GM21447 (cell line): ENCODE results near the gene KRTAP4-6.
"Not testable (repeated sequence)": the region's sequence is repeated elsewhere in the genome, so short reads cannot be mapped to it uniquely, and the experiment has no call there.

Experiments
- ATAC-seq: cut with Tn5 transposase; IDR thresholded peaks from one replicate; pipeline ENCODE4 v1.9.1; 2021; ENCODE audit not compliant: unreplicated experiment

Gene KRTAP4-6

DNA sequence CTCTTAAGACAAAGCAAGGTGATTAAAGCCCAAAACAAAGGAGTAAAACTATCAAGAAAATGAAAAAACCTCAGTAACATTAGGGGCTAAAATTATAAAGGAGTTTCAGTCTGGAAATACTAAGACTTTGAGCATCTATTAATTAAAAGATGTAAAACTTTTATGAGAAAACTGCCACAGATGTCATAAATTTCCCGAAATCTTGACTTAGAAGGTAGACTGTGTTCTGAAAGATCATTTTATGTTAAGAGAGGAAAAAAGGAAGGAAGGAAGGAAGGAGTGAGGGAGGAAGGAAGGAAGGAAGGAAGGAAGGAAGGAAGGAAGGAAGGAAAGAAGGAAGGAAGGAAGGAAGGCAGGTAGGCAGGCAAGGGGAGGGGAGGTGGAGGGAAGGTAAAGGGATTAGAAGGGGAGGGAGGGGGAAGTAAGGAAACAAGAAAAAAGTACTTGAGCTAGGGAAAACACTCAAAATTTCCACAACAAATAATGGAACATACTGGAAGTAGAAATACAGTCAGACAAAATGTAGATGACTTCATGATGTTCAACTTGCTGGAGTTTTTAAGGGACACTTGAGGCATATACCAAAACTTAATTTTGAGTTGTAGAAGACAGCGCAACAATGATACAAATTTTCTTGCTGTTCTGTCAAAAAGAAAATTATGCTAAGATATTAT lies 7.3 kb upstream of the KRTAP4-6 start:
- no peak for ATAC-seq

DNA sequence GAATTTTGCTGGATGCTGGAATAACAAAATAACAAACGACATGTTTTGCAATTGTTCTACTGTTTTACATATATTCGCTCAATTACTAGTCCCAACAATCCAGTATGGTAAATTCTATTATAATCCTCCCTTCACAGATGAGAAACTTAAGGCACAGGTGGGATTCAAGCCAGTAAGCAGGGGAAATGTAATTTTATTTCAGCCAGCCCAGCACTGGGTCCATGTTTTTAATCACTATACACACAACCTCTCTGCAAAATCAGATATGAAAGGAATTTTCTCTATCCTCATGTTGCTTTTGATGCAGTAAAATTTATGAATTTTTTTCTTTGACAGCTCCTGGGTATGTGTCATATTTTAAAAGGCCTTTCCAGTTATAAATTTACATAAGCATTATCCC lies 4.9 kb upstream of the KRTAP4-6 start:
- no peak for ATAC-seq

DNA sequence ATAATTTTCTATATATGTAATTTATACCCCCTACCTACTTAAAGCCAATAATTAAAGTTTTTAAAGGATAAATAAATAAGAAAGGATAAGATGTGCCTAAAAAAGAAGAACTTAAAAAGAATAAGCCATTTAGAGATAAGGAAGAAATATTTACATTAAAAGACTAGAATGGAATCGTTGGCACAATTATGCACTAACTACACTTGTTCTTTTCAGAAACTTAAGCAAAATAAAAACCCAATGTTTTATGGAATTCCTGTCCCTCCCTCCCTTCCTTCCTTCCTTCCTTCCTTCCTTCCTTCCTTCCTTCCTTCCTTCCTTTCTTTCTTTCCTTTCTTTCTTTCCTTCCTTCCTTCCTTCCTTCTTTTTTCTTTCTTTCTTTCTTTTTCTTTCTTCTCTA lies 4.5 kb upstream of the KRTAP4-6 start:
- ATAC-seq: no peak

DNA sequence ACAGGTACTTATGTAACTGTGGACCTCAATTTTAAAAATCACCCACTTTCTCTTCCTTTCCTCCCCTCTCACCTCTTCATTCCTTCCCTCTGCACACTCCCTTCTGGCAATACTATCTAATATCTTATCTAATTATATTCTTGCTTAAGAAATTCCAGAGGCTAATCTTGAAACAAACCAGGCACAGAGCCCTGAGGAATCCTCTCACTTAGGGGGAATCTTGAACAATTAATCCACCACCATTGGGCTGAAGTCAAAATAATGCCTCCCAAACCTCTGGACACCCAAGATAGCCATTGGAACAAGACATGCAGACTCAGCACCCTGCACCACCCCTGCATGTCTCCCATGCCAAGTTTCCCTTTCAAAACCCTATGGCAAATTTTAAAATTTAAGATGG lies 1.0 kb upstream of the KRTAP4-6 start:
- no peak for ATAC-seq

DNA sequence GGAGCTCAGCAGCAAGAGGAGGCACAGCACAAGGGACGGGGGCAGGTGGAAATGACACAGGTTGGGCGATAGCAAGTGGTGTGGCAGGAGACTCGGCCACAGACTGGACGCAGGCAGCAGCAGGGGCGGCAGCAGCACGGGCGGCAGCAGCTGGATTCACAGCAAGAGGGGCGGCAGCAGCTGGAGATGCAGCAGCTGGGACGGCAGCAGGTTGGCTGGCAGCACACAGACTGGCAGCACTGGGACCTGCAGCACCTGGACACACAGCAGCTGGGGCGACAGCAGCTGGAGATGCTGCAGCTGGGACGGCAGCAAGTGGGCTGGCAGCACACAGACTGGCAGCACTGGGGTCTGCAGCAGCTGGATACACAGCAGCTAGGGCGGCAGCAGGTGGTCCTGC lies 479 bp downstream of the KRTAP4-6 start:
- not testable (repeated sequence) for ATAC-seq

DNA sequence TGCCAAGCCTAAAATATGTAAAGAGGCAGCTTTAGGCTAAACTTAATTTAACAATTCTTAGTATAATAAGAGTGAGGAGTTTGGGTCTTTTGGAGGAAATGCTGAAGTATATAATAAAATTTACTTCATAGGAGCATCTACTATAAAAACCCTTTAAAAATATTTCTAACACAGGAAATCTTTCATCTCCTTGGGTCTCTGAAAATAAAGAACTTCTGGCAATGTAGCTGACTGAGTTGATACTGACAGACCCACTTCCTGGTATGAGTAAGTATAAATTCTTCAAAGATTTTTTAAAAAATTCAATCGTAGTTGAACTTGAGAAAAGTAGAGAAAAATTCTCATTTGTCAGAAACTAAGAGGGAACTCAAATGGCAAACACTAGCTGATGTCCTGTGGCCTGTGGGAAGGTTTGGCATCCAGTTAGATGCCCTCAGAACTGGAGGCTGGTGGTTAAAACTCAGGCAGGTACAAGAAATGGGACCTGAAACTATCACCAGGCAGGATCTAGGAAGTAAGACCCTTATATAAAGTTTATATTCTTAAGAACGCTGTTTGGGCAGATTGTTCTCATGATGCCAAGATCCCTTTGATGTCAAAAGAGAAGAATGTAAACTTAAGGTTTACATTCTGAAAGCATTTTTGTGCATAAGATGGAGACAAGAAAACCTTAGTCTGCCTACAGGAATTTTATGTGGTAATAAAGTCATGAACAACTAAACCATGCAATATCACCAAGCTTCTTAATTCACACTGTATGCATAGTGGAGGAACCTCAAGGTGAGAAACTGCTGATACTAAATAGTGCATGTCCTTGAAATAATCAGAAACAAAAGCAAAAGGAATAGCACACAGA lies 6.2 kb downstream of the KRTAP4-6 start:
- no peak for ATAC-seq

DNA sequence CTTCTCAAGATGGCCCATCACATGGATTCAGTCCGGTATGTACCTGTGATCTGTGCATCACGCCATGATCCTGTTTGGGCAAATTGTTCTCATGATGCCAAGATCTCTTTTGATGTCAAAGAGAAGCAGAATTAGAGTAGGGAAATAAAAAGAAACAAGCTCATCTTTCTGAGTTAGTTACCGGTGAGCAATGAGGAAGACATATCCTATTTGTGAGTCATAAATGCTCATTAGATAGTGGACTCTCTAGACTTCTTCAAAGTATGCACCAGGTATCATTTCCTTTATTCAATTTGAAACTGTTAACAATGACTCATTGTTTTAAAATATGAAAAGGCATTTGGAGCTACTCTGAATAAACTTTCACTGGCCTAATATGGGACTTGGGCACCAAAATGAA lies 8.4 kb downstream of the KRTAP4-6 start:
- no peak for ATAC-seq

DNA sequence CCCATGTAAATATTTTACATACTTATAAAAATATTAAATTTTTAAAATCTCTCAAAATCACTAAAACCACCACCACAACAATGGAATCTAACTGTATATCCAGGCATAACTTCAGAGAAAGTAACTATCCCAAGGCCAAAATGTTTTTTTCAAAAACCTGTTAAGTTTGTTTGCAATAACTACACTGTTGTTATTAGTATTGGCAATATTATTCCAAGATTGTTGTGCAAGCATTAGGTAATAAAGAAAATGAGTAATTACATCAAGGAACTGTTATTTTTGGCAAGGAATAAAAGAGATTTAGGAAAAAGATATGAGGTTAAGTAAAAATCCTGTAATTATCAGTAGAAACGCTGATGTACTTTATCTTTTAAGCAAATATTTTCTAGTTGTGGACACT lies 13.0 kb downstream of the KRTAP4-6 start:
- ATAC-seq: no peak

DNA sequence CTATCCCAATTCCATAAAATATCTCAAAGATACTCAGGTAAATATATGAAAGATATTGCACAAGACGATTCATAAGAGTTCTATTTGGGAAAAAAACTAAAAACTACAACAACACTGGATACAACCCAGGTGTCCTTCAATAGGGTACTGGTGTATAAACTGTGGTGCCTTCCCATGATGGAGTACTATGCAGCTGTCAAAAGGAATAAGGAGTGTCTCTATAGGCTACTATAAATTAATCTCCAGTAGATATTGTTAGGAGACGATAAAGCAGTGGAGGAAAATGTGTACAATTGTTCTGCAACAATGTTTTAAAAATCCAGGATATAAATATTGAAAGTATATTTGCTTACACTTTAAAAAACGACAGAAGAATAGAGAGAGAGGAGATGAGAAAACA lies 13.9 kb downstream of the KRTAP4-6 start:
- ATAC-seq: no peak

DNA sequence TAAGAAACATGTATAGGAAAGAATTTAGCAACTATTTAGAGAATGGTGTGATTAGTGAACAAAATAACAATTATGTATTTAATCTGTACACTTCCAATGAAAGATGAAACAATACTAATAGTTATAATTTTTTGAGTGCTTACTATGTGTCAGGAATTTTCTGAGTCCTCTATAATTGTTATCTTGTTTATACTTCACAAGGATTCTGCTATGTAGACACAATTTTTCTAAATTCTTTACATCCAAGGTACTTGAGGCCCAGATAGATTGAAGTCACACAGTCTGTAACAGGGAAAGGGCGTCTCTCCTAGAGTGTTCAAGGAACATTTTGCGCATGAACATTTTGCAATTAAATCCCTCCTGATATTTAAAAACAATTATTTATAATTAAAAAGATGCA lies 15.3 kb downstream of the KRTAP4-6 start:
- ATAC-seq: no peak

DNA sequence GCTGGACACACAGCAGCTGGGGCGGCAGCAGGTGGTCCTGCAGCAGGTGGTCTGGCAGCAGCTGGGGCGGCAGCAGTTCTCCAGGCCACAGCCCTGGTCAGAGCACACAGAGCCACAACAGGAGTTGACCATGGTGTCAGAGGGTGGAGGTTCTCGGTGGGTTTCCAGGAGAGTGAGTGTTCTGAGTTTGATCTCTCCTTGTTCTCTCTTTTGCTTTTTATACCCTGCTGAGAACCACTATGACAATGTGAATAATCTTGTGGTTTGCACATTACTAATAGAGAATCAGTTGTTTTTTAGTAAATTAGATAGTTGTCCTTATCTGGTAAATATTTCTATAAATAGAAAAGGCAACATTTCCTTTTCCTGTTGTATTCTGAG lies 16.4 kb downstream of the KRTAP4-6 start, which contains the start of gene KRTAP4-12:
TSS of gene KRTAP4-12 (minus strand) at position 192 of the 381 bp plus-strand sequence. CDS start at position 132, 60 bp downstream.
- ATAC-seq: not testable (repeated sequence)

DNA sequence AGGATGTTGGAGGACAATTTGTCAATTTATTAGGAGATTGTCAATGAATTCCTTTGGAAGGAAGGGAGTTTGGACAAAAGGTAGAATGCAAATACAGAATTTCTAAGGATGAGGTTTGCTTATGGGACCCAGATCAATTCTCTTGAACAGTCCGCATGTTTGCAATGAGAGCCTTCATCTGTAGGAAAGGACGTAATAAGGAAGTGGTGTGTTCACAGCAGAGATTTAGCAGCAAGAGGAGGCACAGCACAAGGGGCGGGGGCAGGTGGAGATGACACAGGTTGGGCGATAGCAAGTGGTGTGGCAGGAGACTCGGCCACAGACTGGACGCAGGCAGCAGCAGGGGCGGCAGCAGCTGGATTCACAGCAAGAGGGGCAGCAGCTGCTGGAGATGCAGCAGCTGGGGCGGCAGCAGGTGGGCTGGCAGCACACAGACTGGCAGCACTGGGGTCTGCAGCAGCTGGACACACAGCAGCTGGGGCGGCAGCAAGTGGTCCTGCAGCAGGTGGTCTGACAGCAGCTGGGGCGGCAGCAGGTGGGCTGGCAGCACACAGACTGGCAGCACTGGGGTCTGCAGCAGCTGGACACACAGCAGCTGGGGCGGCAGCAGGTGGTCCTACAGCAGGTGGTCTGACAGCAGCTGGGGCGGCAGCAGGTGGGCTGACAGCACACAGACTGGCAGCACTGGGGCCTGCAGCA lies 16.9 kb downstream of the KRTAP4-6 start:
- not testable (repeated sequence) for ATAC-seq

DNA sequence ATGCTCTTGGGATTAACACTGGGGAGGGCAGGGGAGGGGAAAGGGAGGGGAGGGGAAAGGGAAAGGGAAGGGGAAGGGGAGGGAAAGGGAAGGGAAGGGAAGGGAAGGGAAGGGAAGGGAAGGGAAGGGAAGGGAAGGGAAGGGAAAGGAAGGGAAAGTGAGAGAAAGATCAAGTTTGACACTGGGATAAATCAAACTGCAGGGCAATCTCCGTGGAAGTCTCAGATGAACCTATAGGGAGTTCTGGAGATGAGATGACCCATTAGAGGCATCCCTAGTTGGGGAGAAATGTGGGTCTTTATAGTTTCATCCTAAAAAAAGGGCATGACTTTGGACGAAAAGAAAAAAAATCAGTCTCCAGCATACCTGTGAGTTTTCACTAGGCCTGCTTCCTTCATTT lies 18.6 kb downstream of the KRTAP4-6 start:
- no peak for ATAC-seq

DNA sequence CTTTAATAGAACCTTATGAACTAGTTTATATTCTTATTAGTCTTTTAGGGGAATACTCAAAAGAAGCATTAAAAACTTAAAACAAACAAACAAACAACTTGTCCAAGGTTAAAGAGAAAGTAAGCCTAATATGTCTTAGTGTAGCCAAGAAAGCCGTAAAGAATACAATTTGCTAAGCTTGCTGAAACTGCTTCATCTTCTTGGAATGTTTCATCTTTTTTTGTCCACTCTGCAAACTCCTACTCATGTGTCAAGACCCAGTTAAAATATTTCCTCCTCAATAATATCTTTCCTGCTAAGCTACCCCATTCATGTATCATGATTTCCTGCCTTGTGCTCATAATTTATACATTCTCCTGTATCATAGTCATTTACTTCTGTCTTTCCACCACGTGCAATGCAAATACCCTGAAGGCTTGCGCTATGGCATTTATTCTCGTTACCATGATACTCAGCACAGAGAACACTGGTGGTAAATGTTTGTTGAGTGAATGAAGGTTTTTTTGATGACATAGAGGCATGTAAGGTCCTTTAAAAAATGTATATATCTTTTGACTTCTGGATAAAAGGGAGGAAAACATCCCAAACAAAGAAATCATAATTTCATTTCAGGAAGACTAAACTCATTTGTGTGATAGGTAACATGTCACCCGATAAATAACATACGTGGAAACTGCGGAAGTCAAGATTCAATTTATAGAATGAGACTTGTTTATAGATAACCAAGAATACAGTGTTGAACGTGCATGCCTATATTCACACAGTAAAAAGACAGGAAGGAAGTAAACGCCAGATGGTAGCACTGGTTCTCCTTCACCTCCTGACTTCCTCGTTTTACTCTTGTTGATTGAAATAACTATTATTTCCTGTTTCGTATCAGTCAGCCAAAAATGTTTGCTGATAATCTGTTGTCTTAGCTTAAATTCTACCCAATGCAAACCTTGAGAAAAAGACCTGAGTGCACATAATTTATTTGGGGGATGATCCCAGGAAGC lies 20.4 kb downstream of the KRTAP4-6 start:
- ATAC-seq: not testable (repeated sequence)

DNA sequence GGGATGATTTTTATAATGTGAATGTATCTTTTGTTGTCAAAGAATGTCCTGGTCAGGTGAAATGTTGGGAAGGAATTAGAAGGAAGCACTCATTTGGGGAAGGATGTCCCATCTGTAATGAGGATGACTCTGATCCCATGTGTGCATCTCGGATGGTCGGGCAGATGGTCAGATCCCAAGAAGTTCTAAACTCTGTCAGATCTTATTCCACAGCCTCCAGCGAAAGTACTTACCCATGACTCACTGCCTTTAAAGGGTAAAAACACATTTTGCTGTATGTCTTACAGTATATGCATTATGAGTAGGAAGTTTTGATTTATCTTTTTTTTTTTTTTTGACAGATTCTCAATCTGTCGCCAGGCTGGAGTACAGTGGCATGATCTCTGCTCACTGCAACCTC lies 21.6 kb downstream of the KRTAP4-6 start:
- ATAC-seq: no peak

DNA sequence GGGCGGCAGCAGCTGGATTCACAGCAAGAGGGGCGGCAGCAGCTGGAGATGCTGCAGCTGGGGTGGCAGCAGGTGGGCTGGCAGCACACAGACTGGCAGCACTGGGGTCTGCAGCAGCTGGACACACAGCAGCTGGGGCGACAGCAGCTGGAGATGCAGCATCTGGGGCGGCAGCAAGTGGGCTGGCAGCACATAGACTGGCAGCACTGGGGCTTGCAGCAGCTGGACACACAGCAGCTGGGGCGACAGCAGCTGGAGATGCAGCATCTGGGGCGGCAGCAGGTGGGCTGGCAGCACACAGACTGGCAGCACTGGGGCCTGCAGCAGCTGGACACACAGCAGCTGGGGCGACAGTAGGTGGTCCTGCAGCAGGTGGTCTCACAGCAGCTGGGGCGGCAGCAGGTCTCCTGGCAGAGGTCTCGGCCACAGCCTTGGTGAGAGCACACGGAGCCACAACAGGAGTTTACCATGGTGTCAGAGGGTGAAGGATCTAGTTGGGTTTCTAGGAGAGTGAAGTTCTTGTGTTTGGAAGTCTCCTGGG lies 22.4 kb downstream of the KRTAP4-6 start, which contains the start of gene KRTAP4-11:
TSS of gene KRTAP4-11 (minus strand) at position 528 of the 541 bp plus-strand sequence. CDS start at position 470, 58 bp downstream.
- not testable (repeated sequence) for ATAC-seq

DNA sequence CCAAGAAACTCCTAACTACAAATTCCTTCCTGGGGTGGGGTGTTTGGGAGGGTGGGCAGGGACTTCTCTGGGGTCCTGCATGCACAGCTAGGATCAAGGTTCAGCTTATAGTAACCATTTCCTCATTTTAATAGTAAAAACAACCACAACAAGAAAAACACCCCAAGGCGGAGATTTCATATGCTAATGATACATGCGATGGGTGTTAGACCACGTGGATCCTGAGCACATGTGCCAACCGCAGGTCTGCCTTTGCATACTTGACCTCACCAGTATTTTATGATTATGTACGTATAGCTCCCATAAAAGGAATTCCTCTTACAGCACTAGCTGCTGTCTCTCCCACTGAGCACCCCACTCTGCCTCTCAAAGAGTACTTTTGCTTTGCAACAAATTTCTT lies 24.0 kb downstream of the KRTAP4-6 start:
- no peak for ATAC-seq

DNA sequence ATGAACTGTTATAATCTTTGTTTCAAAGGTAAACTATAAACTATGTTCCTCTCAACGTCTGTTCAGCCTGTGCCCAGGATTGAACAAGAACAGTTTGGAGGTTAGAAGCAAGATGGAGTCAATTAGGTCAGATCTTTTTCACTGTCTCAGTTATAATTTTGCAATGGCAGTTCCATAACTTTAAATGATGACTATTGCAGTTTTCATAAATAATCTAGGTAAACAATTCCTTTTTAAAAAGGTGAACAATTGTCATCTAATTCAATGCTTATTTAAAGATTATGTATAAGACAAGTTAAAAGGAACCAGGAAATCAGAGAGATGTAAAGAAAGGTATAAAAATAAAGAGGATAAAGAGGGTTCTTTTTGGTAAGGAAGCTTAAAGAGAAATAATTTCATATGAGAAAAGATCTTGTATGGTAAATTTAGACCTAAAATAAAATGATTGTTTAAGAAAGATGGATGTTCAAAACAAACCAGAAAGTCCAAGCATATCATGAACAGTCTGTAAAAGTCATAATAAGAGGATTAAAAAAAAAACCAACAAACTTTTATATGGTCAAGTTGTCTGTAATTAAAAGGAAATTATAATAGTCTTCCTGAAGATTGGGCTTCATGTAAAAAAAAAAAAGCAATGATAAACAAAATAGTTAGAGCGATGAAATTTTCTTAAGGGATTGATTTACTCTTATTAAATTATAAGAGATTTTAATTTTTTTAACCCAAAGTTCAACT lies 29.0 kb downstream of the KRTAP4-6 start:
- ATAC-seq: no peak

DNA sequence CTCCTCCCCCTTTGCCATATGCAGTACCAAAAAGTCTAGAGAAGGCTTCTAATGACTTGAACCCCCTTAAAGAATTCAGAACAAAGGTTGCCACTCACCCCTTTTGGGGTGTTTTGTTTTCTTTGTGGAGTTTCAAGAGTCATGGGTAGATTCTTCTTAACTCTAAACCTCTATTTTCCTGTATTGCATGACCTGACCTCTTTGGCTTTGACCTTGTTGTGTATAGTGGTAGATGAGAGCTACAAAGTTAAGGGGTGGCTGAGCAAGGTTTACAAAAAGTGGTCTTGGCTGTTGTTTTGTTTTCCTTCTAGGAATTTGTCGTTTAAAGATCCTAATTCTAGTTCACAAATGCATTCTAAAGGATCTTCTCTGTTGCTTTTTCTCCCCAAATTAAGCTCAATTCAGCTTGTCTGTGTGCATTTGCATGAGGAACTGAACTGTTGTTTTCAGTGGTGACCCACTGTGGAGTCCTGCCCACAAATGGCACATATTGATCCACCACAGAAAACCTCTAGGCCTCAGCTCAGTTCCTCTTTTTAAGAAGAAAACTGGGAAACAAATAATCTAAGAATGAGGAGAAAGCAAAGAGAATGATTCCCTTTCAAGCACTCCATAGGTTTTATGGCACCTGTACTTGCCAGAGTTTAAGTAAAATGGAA lies 31.5 kb downstream of the KRTAP4-6 start:
- ATAC-seq: not testable (repeated sequence)
